GOT3 (cell line): ENCODE data around the gene SERPINB1.
"Not testable (repeated sequence)": the region's sequence is repeated elsewhere in the genome, so short reads cannot be mapped to it uniquely, and the experiment has no call there.

ENCODE experiments used
- DNase-seq: peaks from one replicate; lab custom pipeline; 2025; ENCODE audit warnings: mixed read lengths; lab: John Stamatoyannopoulos, UW

SERPINB1 gene

DNA sequence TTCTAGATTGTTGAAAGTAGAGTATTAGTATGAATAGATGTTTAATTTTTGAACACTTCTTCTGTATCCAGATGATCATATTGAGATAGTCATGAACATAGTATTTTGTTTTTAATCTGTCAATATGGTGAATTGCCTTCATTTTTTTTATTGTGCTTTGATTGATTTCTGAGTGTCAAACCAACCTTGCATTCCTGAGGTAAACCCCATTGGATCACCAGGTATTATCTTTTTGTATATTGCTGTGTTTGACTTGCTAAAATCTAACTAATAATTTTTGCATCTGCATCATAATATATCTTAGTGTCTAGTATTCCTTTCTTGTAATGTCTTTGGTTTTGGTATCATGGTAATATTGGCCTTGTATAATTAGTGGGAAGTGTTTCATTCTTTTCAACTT is 25.5 kb downstream of the SERPINB1 start:
- DNase-seq, result no peak

- no peak for DNase-seq
Observed at GRCh38 chr6:2812695-2813094, 29.0 kb downstream of the SERPINB1 start.

GRCh38 chr6:2810092-2810671 is 31.5 kb downstream of the SERPINB1 start:
- no peak for DNase-seq

DNA sequence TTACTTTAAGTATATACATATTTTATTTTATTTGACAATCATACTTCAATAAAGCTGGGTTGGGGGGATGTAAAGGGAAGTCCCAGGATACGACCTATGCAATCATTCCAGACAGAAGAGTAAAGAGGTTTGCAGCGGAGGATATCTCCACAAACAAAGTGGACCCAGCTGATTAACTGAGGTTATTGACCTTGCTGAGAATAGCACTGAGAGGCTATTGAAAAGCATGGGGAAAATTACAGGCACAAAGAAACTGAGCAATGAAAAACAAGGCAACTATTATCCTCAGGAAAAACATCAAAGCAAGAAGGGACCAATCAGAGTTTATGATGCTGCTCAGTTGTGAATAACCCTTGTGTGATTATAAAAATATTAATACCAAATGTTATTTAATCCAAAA is 32.6 kb downstream of the SERPINB1 start:
- DNase-seq, result no peak

GRCh38 chr6:2807342-2808090 is 34.1 kb downstream of the SERPINB1 start:
- no peak for DNase-seq

- no peak for DNase-seq
Observed at GRCh38 chr6:2806644-2807043, 35.0 kb downstream of the SERPINB1 start.

DNA sequence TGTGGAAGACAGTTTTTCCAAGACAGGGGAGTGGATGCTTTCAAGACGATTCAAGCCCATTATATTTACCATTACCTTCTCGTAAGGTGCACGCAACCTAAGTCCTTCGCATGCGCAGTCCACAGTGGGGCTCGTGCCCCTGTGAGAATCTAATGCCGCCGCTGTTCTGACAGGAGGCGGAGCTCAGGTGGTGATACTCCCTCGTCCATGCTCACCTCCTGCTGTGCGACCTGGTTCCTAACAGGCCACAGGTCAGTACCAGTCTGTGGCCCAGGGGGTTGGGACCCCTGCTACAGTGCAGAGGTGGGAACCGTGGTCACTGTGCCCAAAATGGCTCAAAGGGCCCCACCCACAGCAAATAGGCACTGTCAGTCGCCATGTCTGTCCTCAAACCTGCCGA is 36.6 kb downstream of the SERPINB1 start:
- no peak for DNase-seq

GRCh38 chr6:2804516-2804915 is 37.1 kb downstream of the SERPINB1 start:
- DNase-seq, result no peak

- no peak for DNase-seq
Observed at GRCh38 chr6:2803731-2804429, 37.8 kb downstream of the SERPINB1 start.

DNA sequence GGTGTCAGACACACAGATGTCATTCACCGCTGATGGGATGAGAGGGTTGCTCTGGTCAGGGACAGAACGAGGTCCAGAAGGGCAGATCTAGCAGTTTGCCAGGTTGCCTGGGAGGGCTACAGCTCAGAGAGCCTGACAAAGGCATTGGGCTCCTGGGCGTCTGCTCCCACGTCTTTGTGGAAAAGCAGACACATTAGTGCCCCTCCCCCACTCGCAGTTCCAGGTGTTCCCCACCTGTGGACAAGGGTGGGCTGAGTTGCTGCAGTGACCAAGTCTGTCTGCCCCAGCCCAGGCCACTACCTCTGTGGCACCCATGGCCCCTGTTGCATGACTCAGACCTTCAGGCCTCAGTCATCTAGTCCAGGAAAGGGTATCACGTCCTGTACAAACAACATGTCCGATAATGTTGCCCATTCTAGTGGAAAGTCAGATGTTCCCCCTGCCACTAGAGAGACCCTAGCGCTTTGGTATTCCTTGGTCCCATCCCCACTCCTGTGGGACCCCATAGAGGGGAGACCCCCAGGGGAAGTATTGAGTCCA is 39.1 kb downstream of the SERPINB1 start:
- DNase-seq, result no peak

GRCh38 chr6:2801687-2802086 is 40.0 kb downstream of the SERPINB1 start:
- not testable (repeated sequence) for DNase-seq

GRCh38 chr6:2800552-2801316 is 40.9 kb downstream of the SERPINB1 start:
- no peak for DNase-seq

GRCh38 chr6:2799936-2800527 is 41.6 kb downstream of the SERPINB1 start:
- no peak for DNase-seq

GRCh38 chr6:2798586-2799134 is 43.0 kb downstream of the SERPINB1 start:
- no peak for DNase-seq

DNA sequence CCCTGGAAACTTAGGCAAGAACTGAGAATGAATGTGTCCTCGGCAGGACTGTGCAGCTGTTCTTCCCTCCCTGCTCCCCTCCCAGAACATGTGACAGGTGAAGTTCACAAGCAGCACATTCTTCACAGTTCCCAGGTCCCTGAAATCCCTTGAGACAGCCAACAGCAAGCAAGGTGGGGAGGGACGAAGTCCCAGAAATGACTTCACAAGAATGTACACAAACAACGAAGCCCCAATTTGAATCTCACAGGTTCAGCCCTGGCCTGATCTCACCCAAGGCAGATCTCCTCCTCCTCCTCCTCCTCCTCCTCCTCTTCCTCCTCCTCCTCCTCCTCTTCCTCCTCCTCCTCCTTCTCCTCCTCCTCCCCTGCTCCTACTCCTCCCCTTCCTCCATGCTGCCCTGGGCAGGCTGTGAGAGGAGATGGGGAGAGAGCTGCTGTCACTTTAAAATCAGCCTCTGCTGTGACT is 44.1 kb downstream of the SERPINB1 start:
- no peak for DNase-seq

DNA sequence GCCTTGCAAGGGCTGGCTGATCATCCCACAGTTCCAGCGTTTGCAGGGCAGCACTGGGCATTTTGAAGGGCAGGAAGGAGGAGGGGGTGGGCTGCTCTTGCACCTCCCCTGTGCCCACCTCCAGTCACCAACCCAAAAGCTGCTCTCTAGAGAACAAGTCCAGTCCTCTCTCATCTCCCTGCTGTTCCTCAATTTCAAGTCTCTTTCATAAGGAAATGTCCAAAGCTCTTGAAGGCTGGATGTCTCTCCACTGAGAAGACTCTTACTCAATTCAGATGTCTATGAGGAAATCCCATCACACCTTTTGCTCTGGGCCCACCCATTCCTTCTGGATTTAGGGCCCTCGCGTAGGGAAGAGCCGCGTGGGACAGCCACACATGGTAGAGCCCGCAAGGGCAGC is 44.8 kb downstream of the SERPINB1 start:
- no peak for DNase-seq

DNA sequence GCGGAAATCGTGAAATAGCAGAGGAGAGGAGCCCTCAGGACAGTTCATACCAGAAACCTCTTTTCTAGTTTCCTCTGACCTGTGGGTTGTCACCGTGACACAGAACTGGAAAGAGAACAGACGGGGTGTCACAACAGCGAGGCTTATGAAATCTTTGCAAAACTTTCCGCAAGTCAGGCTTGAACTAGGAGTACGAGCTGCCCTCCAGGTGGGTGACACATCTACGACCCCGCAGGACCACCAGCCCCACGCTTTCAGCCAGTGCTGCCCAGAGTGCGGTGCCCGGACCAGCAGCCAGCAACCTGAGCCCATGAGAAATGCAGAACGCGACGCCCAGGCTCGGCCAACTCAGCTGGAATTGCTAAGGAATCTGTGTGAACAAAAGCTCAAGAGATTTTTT is 45.7 kb downstream of the SERPINB1 start:
- no peak for DNase-seq

DNA sequence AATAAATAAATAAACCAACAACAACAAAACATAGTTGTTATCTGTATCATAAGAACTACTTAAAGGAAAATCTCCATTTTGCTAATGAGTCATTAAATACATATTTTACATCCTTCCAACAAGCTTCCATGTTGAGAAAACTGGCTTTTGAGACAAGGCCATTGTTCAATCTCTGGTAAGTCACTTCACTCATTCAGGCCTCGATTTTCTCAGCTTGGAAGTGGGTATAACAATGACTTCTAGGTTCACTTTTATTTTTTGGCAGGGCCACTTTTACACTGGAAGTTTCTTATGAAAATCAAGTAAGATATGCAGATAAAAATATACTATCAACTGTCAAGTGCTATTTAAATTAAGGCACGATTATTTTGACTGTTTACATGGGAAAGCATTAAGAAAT is 46.5 kb downstream of the SERPINB1 start:
- DNase-seq, result no peak

DNA sequence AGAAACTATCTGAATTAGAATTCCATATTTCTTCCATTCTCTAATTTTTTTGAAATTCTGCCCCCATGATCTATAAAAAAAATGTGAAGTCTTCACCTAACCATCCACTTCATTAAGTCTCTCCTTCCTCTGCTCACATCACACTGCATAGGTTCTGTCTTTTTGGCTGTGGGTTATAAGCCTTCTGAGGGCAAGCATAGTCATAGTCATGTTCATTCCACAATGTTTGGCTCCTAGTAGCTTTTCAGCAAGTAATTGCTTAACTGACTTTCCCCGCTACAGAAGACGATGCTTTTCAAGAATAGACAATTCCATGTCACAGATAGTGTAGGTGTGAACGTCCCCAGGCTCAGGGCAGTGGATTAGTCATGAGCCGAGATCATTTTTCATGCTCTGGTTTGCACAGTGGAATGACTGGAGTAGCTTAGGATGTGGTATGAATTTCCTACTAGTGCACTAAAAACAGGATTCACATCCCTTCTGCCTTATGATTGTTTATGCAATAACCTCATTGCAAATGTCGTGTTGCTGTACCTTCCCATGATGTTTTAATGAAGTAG is 47.4 kb downstream of the SERPINB1 start:
- DNase-seq, result no peak

DNA sequence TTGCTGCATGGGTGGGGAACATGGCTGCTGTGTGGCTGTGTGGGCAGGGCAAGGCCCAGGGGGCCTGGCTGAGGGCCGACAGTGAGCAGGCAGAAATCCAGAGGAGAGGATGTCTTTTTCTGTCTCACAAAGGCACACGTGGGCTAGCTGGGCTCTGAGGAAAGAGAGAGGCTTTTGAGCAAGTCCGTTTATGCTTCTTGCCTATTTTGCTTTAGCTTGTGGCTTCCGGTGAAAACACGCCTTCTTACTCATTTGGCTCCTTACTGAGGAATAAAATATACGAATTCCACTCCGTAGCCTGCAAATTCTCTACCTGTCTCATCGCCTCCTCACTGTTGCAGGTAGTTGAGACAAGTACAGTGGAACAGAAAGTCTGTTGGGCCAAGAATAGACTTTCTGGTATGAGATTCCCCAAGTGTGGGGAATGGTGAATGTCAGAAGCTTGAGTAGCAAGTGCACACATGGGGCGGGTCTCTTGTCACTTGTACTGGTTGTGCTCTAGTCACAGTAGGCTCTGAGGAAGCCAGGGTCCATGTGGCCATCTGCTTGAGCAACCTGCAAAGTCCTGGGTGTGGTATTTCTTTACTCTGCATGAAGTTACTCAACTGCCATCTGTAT is 48.0 kb downstream of the SERPINB1 start:
- DNase-seq, result no peak
